ENCODE results near the gene GLRX3.

DNA sequence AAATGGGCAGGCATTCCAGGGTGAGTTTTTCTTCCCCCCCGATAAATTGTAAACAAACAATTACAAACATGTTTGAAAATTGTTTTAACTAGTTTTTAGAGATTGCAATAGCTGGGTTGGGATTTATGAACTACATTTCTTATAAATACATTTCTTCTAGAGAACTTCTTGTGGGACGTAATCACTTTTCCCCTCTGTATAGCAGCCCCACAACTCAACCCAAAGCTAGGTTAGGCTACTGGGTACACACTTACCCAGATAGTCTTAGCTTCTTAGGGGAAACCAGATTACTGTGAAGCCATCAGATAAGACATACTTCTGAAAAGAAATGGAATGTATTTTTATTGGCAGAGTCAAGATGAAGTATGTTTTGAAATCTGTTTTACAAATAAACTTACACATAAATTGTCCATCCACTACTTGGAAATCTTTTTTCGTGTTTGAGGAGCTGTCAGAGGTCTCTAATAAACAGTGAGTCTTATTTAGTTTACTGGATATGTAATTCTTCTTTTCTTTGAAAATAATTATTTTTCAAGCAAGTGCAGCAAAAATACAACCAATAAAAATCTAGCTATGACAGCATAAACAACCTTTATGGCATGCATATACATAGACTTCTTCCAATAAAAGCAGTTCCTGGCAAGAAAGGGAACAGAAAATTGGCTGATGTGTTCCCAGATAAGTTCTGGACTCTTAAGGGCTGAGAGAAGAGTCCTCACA, 8.0 kb upstream of the GLRX3 start:
- TF ChIP-seq, protein P1, sequence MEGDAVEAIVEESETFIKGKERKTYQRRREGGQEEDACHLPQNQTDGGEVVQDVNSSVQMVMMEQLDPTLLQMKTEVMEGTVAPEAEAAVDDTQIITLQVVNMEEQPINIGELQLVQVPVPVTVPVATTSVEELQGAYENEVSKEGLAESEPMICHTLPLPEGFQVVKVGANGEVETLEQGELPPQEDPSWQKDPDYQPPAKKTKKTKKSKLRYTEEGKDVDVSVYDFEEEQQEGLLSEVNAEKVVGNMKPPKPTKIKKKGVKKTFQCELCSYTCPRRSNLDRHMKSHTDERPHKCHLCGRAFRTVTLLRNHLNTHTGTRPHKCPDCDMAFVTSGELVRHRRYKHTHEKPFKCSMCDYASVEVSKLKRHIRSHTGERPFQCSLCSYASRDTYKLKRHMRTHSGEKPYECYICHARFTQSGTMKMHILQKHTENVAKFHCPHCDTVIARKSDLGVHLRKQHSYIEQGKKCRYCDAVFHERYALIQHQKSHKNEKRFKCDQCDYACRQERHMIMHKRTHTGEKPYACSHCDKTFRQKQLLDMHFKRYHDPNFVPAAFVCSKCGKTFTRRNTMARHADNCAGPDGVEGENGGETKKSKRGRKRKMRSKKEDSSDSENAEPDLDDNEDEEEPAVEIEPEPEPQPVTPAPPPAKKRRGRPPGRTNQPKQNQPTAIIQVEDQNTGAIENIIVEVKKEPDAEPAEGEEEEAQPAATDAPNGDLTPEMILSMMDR (IDR thresholded peaks at IDR 0.05): no peak
- no peak for TF ChIP-seq POLR2A (IDR thresholded peaks at IDR 0.05)
